Breast epithelium (tissue), 4 donors: ENCODE results near the gene AMOT. TPM values are rescaled to one million over a fixed set of nuclear protein-coding genes. Genes with fewer than 3 reads are reported as not detected.

ENCODE experiments used
- DNase-seq, 2 donors: peaks; one replicate each; pipeline ENCODE4 v3.0.0-alpha.2; 2019; ENCODE audit warnings: low spot score in 2 of 2
- H3K27ac ChIP-seq, 2 donors: fragments of 200-600 bp; sonication (generic) in 1 of 2; one replicate each; pipeline ENCODE4 v1.5.1; 2016 to 2019; ENCODE audit warnings: mild to moderate bottlenecking in 1 of 2
- H3K27me3 ChIP-seq, 2 donors: fragments of 200-600 bp; sonication (generic) in 1 of 2; one replicate each; pipeline versions ENCODE4 v1.5.1 to v1.6.0; 2017 to 2019; ENCODE audit warnings: control low read depth in 1 of 2, mild to moderate bottlenecking in 1 of 2
- H3K36me3 ChIP-seq: fragments of 200-600 bp; one replicate; pipeline ENCODE4 v1.5.1; 2019
- H3K4me1 ChIP-seq, 2 donors: fragments of 200-600 bp; sonication (generic); one replicate each; pipeline ENCODE4 v1.5.1; 2016 to 2019; ENCODE audit warnings: control low read depth in 1 of 2
- H3K4me3 ChIP-seq, 3 donors: fragments of 200-600 bp; sonication (generic); 1 replicate in 2 of 3; 2 replicates in 1 of 3; pipeline ENCODE4 v1.5.1; 2016 to 2019; ENCODE audit warnings: mild to moderate bottlenecking in 3 of 3, moderate library complexity in 2 of 3
- H3K9me3 ChIP-seq, 2 donors: fragments of 200-600 bp; sonication (generic) in 1 of 2; one replicate each; pipeline ENCODE4 v1.5.1; 2016 to 2019; ENCODE audit warnings: control low read depth in 1 of 2
- POLR2A ChIP-seq: fragments of 450-650 bp; IDR thresholded peaks from one replicate; pipeline ENCODE4 v1.6.1; 2016; ENCODE audit warnings: antibody characterized with exemption, mild to moderate bottlenecking, moderate library complexity
- POLR2AphosphoS5 ChIP-seq, 3 donors: sonication (generic); formaldehyde crosslinking; IDR thresholded peaks; one replicate each; pipeline ENCODE4 v1.6.1; 2017; ENCODE audit warnings: antibody characterized with exemption in 3 of 3
- intact Hi-C: fragments of 100-400 bp; cut with DNase I; formaldehyde crosslinking; loops from one replicate; pipeline ENCODE4 v1.15.1; 2023; ENCODE audit warnings: low total_unique reads
- total RNA-seq, 3 donors: library from RNA; depleted of rRNA; stranded (reverse); fragments of >200 nt; gene quantifications; one replicate each; pipeline ENCODE4 v1.1.0, GENCODE V29; 2016
- TF ChIP-seq, protein P1 (sequence below), 3 donors: fragments of 450-650 bp; IDR thresholded peaks; one replicate each; pipeline ENCODE4 v1.5.1; 2016 to 2017; ENCODE audit warnings: antibody characterized with exemption in 3 of 3, mild to moderate bottlenecking in 3 of 3, moderate library complexity in 3 of 3

Gene AMOT
- total RNA-seq, 3 donors from 2014 or later: 14.1 to 39.2 (median 23.0) TPM

DNA sequence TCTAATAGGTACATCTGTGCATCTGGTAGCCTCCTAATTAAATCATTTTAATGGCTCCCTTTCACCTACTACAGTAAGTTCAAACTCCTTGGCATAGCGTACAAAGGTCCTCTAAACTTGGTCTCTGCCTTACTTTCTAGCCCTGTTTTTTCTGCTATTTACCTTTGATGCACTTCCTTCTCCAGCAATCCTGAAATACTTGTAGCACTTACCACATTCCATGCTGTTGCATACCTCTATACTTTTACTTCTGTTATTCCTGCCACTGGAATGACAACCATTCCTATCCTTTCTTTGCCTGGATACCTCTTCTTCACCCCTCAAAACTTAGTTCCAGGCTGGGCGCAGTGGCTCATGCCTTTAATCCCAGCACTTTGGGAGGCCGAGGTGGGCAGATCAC, 104.3 kb downstream of the AMOT start:
- Histone ChIP-seq H3K27me3 (peaks cover 0 to 51% of the 10 kb centered on the region in 2 donors), H3K4me3 (no peak overlapping the region), H3K4me1 (no peaks in the 10 kb centered on the region), H3K9me3 (no peaks in the 10 kb centered on the region), H3K36me3 (no peaks in the 10 kb centered on the region), H3K27ac (no peak overlapping the region)
- TF ChIP-seq, protein P1, sequence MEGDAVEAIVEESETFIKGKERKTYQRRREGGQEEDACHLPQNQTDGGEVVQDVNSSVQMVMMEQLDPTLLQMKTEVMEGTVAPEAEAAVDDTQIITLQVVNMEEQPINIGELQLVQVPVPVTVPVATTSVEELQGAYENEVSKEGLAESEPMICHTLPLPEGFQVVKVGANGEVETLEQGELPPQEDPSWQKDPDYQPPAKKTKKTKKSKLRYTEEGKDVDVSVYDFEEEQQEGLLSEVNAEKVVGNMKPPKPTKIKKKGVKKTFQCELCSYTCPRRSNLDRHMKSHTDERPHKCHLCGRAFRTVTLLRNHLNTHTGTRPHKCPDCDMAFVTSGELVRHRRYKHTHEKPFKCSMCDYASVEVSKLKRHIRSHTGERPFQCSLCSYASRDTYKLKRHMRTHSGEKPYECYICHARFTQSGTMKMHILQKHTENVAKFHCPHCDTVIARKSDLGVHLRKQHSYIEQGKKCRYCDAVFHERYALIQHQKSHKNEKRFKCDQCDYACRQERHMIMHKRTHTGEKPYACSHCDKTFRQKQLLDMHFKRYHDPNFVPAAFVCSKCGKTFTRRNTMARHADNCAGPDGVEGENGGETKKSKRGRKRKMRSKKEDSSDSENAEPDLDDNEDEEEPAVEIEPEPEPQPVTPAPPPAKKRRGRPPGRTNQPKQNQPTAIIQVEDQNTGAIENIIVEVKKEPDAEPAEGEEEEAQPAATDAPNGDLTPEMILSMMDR (IDR thresholded peaks at IDR 0.05): no peak
- TF ChIP-seq POLR2A (no peak), POLR2AphosphoS5 (IDR thresholded peaks at IDR 0.05) (no peak)
- no peak for DNase-seq
- intact Hi-C loops: no loop called here

DNA sequence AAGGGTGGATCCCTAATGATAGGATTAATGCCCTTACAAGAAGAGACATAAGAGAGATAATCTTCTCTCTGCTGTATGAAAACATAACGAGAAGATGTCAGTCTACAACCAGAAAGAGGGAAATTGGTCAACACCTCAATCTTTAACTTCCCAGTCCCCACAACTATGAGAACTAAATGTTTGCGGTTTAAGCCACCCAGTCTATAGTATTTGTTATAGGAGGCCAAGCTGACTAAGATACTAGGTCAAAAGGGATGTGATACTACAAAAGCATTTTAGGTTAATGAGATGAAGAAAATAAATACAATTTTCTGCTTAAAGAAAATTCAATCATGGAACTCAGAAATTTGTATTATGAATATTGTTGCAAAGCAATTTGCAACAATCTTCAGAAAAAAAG, 105.5 kb downstream of the AMOT start:
- Histone ChIP-seq H3K27ac (no peak overlapping the region), H3K27me3 (peaks cover 0 to 46% of the 10 kb centered on the region in 2 donors), H3K4me1 (no peaks in the 10 kb centered on the region), H3K9me3 (no peaks in the 10 kb centered on the region), H3K36me3 (no peaks in the 10 kb centered on the region), H3K4me3 (no peak overlapping the region)
- DNase-seq: no peak
- TF ChIP-seq POLR2AphosphoS5 (IDR thresholded peaks at IDR 0.05): no peak
- TF ChIP-seq POLR2A: no peak
- TF ChIP-seq, protein P1 (IDR thresholded peaks at IDR 0.05): no peak
- intact Hi-C loops: no loop called here

DNA sequence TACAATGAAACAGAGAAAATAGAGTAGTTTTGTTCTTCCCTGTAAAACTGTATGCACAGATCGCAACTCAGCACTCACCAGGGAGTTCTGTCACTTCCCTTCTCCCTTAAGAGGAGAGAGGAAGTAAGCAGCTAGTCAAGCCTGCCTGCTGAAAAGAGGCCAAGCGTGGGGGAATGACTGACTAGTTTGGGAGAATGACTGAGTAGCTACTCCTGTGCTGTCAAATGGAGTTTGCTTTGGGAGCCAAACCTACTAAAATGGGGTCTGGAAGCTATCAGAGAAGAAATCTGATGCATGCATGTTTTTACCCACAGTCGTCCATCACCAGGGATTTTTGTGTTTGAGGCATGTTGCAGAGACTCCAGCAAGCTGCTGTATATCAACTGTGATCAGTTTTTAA, 106.3 kb downstream of the AMOT start:
- DNase-seq: no peak
- Histone ChIP-seq H3K4me3 (no peak overlapping the region), H3K4me1 (no peaks in the 10 kb centered on the region), H3K36me3 (no peaks in the 10 kb centered on the region), H3K27me3 (peaks cover 0 to 44% of the 10 kb centered on the region in 2 donors), H3K9me3 (no peaks in the 10 kb centered on the region), H3K27ac (no peak overlapping the region)
- intact Hi-C loops: no loop called here
- TF ChIP-seq POLR2A: no peak
- TF ChIP-seq, protein P1 (IDR thresholded peaks at IDR 0.05): no peak
- TF ChIP-seq POLR2AphosphoS5 (IDR thresholded peaks at IDR 0.05): no peak

DNA sequence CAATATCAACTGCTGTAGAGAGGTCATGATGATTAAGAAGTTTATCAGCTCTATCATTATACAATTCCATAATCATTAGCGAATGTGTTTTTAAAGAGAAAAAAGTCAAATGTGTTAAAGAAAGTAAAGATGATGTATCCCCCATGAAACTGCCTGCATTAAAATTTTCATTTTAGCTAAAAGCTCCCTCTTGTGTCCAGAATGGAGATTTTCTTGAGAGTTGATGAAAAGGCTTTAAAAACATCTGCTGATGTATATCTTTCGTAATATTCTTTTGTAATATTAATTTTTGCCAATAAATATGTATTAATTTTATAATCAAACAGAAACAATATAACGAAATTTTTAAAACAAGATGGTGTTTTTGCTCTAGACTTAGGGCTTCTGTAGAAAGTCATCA, 108.8 kb downstream of the AMOT start:
- Histone ChIP-seq H3K9me3 (no peaks in the 10 kb centered on the region), H3K4me1 (no peaks in the 10 kb centered on the region), H3K27ac (no peak overlapping the region), H3K27me3 (peaks cover 0 to 44% of the 10 kb centered on the region in 2 donors), H3K4me3 (no peak overlapping the region), H3K36me3 (no peaks in the 10 kb centered on the region)
- intact Hi-C loops: no loop called here
- no peak for DNase-seq
- TF ChIP-seq, protein P1 (IDR thresholded peaks at IDR 0.05): no peak

Other genes with a start within 250 kb of the AMOT start
- gene LHFPL1, start 160.9 kb downstream of the AMOT start, total RNA-seq: 1 to 10 TPM in 1 of 3 donors, under 1 TPM in 1, not detected in 1; 0.33 to 1.8 TPM